ENCODE data around the gene JAML. TPM values are rescaled to one million over a fixed set of nuclear protein-coding genes. Genes with fewer than 3 reads are reported as not detected.

JAML gene
- total RNA-seq, 2 donors from 2014 or later: 2.3 to 8.5 TPM

GRCh38 chr11:118259138-118259537 lies 34.3 kb upstream of the JAML start:
- no peaks in the 10 kb centered on the region for H3K4me1 ChIP-seq (replicated peaks)
- TF ChIP-seq CTCF (IDR thresholded peaks at IDR 0.05) (no peak), POLR2AphosphoS5 (IDR thresholded peaks at IDR 0.05) (no peak), POLR2A (IDR thresholded peaks at IDR 0.05) (no peak)
- H3K27ac ChIP-seq: no peak overlapping the region
- 97% methylated on average over 1 of the region's 1 CpG for WGBS
- no peaks in the 10 kb centered on the region for H3K36me3 ChIP-seq
- no peak overlapping the region for H3K4me3 ChIP-seq
- H3K9me3 ChIP-seq: no peaks in the 10 kb centered on the region
- DNase-seq (ENCODE audit: low spot score): no peak
- H3K27me3 ChIP-seq (replicated peaks; ENCODE audit: insufficient read depth): no peaks in the 10 kb centered on the region
- intact Hi-C loops (cut with DNase I): no loop called here

GRCh38 chr11:118258410-118258809 lies 33.6 kb upstream of the JAML start:
- no peak overlapping the region for H3K4me3 ChIP-seq
- no peaks in the 10 kb centered on the region for H3K27me3 ChIP-seq (replicated peaks; ENCODE audit: insufficient read depth)
- no peak overlapping the region for H3K27ac ChIP-seq
- TF ChIP-seq CTCF (IDR thresholded peaks at IDR 0.05) (peak in 1 of 4 experiments; percentile 40), POLR2A (IDR thresholded peaks at IDR 0.05) (no peak)
- intact Hi-C loops (cut with DNase I): no loop called here
- no peaks in the 10 kb centered on the region for H3K4me1 ChIP-seq (replicated peaks)
- H3K36me3 ChIP-seq: no peaks in the 10 kb centered on the region
- no peak for DNase-seq (ENCODE audit: low spot score)
- H3K9me3 ChIP-seq: no peaks in the 10 kb centered on the region
- WGBS: 0% methylated on average over 1 of the region's 1 CpG

- intact Hi-C loops (cut with DNase I): no loop called here
- Histone ChIP-seq H3K9me3 (no peaks in the 10 kb centered on the region), H3K4me3 (peak overlapping the region; percentile 64 to 78), H3K36me3 (no peaks in the 10 kb centered on the region), H3K4me1 (replicated peaks) (no peaks in the 10 kb centered on the region), H3K27me3 (replicated peaks; ENCODE audit: insufficient read depth) (no peaks in the 10 kb centered on the region), H3K27ac (peak overlapping the region; percentile 95)
- no peak for DNase-seq (ENCODE audit: low spot score)
- 60% methylated on average over 3 of the region's 3 CpGs for WGBS
- TF ChIP-seq POLR2A (IDR thresholded peaks at IDR 0.05): no peak
- no peak for TF ChIP-seq CTCF (IDR thresholded peaks at IDR 0.05)
- TF ChIP-seq POLR2AphosphoS5 (IDR thresholded peaks at IDR 0.05): no peak
These were observed 27.9 kb upstream of the JAML start for GRCh38 chr11:118252688-118253087.

- 3% methylated on average over 33 of the region's 33 CpGs for WGBS
- no peaks in the 10 kb centered on the region for H3K36me3 ChIP-seq
- H3K9me3 ChIP-seq: no peaks in the 10 kb centered on the region
- H3K4me3 ChIP-seq: peak within 1 kb of the TSS; percentile 64 to 78
- DNase-seq (ENCODE audit: low spot score): peak; percentile 96
- intact Hi-C loops (cut with DNase I): no loop called here
- no peaks in the 10 kb centered on the region for H3K27me3 ChIP-seq (replicated peaks; ENCODE audit: insufficient read depth)
- TF ChIP-seq POLR2AphosphoS5 (IDR thresholded peaks at IDR 0.05) (peak; percentile 94), CTCF (IDR thresholded peaks at IDR 0.05) (no peak), POLR2A (IDR thresholded peaks at IDR 0.05) (peak; percentile 71)
- H3K27ac ChIP-seq: peak within 1 kb of the TSS; percentile 95
- no peaks in the 10 kb centered on the region for H3K4me1 ChIP-seq (replicated peaks)
These were observed 27.2 kb upstream of the JAML start, which contains the start of gene MPZL3 for GRCh38 chr11:118251858-118252652. MPZL3 (minus strand) TSS chr11:118252365; CDS start chr11:118252294, 71 bp downstream.

- TF ChIP-seq POLR2AphosphoS5 (IDR thresholded peaks at IDR 0.05) (peak; percentile 48), POLR2A (IDR thresholded peaks at IDR 0.05) (no peak), CTCF (IDR thresholded peaks at IDR 0.05) (peak in 1 of 4 experiments; percentile 17)
- Histone ChIP-seq H3K27me3 (replicated peaks; ENCODE audit: insufficient read depth) (no peaks in the 10 kb centered on the region), H3K27ac (peak overlapping the region; percentile 49 to 62), H3K36me3 (no peaks in the 10 kb centered on the region), H3K4me3 (no peak overlapping the region), H3K4me1 (replicated peaks) (no peaks in the 10 kb centered on the region), H3K9me3 (no peaks in the 10 kb centered on the region)
- no peak for DNase-seq (ENCODE audit: low spot score)
- intact Hi-C loops (cut with DNase I): no loop called here
- 16% methylated on average over 1 of the region's 1 CpG for WGBS
These were observed 22.2 kb upstream of the JAML start for GRCh38 chr11:118247041-118247440.
